Measurements from ENCODE around the gene CYP4A22.
"Not testable (repeated sequence)": the region's sequence is repeated elsewhere in the genome, so short reads cannot be mapped to it uniquely, and the experiment has no call there.

The CYP4A22 gene

GRCh38 chr1:47186267-47187185 lies 49.3 kb downstream of the CYP4A22 start:
- DNase-seq, result no peak

- no peak for DNase-seq
Observed at GRCh38 chr1:47187231-47187925, 50.1 kb downstream of the CYP4A22 start.

GRCh38 chr1:47187926-47188250 lies 50.6 kb downstream of the CYP4A22 start:
- no peak for DNase-seq

- DNase-seq, result no peak
Observed at GRCh38 chr1:47188791-47189785, 51.8 kb downstream of the CYP4A22 start.

GRCh38 chr1:47189844-47190508 lies 52.7 kb downstream of the CYP4A22 start, which contains the start of gene PDZK1IP1:
PDZK1IP1 (minus strand) TSS chr1:47190036; CDS start chr1:47189932, 104 bp downstream.
- no peak for DNase-seq

GRCh38 chr1:47190509-47190855 lies 53.2 kb downstream of the CYP4A22 start:
- no peak for DNase-seq

GRCh38 chr1:47190857-47191256 lies 53.6 kb downstream of the CYP4A22 start:
- DNase-seq, result no peak

GRCh38 chr1:47191940-47192457 lies 54.8 kb downstream of the CYP4A22 start:
- DNase-seq, result no peak

GRCh38 chr1:47192458-47193384 lies 55.5 kb downstream of the CYP4A22 start:
- DNase-seq, result peak; percentile 59

- not testable (repeated sequence) for DNase-seq
Observed at GRCh38 chr1:47193496-47193895, 56.3 kb downstream of the CYP4A22 start.

GRCh38 chr1:47194311-47194710 lies 57.1 kb downstream of the CYP4A22 start:
- DNase-seq, result no peak

- DNase-seq, result not testable (repeated sequence)
Observed at GRCh38 chr1:47195981-47196380, 58.7 kb downstream of the CYP4A22 start.

GRCh38 chr1:47196622-47197021 lies 59.4 kb downstream of the CYP4A22 start:
- DNase-seq, result no peak

- DNase-seq, result no peak
Observed at GRCh38 chr1:47198214-47198613, 61.0 kb downstream of the CYP4A22 start.

Measured in activated CD4-positive, alpha-beta T cell treated with anti-CD3 and anti-CD28 coated beads, Interleukin-2, amount 50 U/mL, for 1 hour (primary cell).